ENCODE measurements around the gene POLR3E. TPM values are rescaled to one million over a fixed set of nuclear protein-coding genes. Genes with fewer than 3 reads are reported as not detected.

The POLR3E gene
- total RNA-seq, 1 donor, result 19.2 TPM

GRCh38 chr16:22318690-22319358 lies 21.6 kb downstream of the POLR3E start:
- no peaks in the 10 kb centered on the region for H3K9me3 ChIP-seq (ENCODE audit: low read depth, low read length)
- no peak overlapping the region for H3K4me2 ChIP-seq (ENCODE audit: insufficient read depth, low read length)
- peaks cover 59% of the 10 kb centered on the region for H3K36me3 ChIP-seq (ENCODE audit: insufficient read depth, low read length)
- DNase-seq (ENCODE audit: insufficient read length, low spot score, missing footprints), result peak; percentile 85
- H4K20me1 ChIP-seq (ENCODE audit: insufficient read depth, low read length), result peaks cover 17% of the 10 kb centered on the region
- H3K79me2 ChIP-seq (ENCODE audit: insufficient read depth, low read length), result peaks cover 8% of the 10 kb centered on the region
- no peaks in the 10 kb centered on the region for H3K27me3 ChIP-seq (ENCODE audit: insufficient read depth, low read length)
- TF ChIP-seq, protein P1, sequence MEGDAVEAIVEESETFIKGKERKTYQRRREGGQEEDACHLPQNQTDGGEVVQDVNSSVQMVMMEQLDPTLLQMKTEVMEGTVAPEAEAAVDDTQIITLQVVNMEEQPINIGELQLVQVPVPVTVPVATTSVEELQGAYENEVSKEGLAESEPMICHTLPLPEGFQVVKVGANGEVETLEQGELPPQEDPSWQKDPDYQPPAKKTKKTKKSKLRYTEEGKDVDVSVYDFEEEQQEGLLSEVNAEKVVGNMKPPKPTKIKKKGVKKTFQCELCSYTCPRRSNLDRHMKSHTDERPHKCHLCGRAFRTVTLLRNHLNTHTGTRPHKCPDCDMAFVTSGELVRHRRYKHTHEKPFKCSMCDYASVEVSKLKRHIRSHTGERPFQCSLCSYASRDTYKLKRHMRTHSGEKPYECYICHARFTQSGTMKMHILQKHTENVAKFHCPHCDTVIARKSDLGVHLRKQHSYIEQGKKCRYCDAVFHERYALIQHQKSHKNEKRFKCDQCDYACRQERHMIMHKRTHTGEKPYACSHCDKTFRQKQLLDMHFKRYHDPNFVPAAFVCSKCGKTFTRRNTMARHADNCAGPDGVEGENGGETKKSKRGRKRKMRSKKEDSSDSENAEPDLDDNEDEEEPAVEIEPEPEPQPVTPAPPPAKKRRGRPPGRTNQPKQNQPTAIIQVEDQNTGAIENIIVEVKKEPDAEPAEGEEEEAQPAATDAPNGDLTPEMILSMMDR (IDR thresholded peaks at IDR 0.05; ENCODE audit: extremely low read depth, low read depth, low read length), result peak; percentile 70
- H3K27ac ChIP-seq (ENCODE audit: low read depth, low read length), result no peak overlapping the region
- no peak overlapping the region for H2AFZ ChIP-seq (ENCODE audit: low read length)
- no peaks in the 10 kb centered on the region for H3K4me1 ChIP-seq (ENCODE audit: insufficient read depth, low read length)
- no peak overlapping the region for H3K4me3 ChIP-seq (ENCODE audit: insufficient read depth, low read length)

DNA sequence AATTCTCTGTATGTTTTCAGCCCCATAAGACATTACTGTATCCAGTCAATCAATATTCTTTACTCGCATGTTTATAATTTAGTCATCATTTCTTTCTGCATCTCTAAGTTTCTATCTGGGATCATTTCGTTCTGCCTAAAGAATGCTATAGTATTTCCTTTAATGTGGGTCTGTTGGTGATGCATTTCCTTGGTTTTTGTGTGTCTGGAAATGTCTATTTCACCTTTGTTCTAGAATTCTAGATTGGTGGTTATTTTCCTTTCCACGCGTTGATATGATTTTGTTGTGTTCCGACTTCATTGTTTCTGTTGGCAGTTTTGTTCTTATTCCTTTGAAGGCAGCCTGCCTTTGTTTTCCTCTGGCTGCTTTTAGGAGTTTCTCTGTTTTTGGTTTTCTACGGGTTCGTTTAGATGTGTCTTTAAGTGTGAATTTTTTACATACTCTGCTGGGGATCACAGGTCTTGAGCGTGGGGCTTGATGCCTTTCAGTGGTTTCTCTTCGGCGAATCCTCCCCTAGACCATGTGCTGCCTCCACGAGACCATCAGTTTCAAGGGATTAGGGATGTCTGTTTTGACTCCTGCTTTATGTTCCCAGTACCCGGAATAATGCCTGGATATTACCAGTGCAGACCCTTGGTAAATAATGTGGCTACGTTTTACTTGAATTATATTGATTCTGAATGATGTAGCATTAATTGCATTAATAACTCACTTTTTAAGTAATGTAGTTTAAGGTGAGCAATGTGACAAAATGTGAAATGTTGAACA lies 23.5 kb downstream of the POLR3E start:
- H3K4me1 ChIP-seq (ENCODE audit: insufficient read depth, low read length), result no peaks in the 10 kb centered on the region
- no peak overlapping the region for H2AFZ ChIP-seq (ENCODE audit: low read length)
- H3K79me2 ChIP-seq (ENCODE audit: insufficient read depth, low read length), result peaks cover 8% of the 10 kb centered on the region
- H3K27me3 ChIP-seq (ENCODE audit: insufficient read depth, low read length), result no peaks in the 10 kb centered on the region
- peaks cover 59% of the 10 kb centered on the region for H3K36me3 ChIP-seq (ENCODE audit: insufficient read depth, low read length)
- H3K4me2 ChIP-seq (ENCODE audit: insufficient read depth, low read length), result no peak overlapping the region
- no peaks in the 10 kb centered on the region for H3K9me3 ChIP-seq (ENCODE audit: low read depth, low read length)
- TF ChIP-seq, protein P1 (IDR thresholded peaks at IDR 0.05; ENCODE audit: extremely low read depth, low read depth, low read length), result no peak
- peaks cover 17% of the 10 kb centered on the region for H4K20me1 ChIP-seq (ENCODE audit: insufficient read depth, low read length)
- no peak overlapping the region for H3K4me3 ChIP-seq (ENCODE audit: insufficient read depth, low read length)
- no peak overlapping the region for H3K27ac ChIP-seq (ENCODE audit: low read depth, low read length)
- DNase-seq (ENCODE audit: insufficient read length, low spot score, missing footprints), result peak; percentile 25

DNA sequence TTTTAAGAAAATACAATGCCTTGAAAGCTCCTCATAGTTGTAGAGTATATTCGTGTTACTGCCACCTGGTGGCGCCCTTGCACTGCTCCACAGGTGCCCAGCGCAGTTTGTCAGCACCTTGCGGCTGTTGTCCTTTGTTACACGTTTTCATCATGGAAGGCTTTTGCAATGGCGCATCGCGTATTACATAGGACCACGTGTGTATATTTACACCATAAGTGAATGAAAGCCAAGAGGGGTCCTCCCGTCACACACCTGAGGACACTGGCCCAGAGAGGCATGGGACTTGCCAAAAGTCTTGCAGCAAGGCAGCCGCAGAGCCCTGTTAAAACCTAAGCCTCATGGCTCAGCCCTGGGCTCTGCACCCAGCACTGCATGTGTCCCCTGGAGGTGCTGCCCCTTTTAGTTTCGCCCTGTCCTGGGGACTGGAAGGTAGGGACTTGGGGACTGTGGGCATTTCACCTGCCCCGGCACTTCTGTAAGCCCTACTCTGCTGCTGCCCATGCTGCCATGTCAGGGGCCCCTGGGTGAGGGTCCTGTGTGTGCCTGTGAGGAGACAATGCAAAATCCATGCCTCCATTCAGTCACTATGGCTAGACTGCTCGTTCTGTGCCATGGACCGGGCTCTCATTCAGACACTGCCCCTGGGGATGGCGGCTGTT lies 24.3 kb downstream of the POLR3E start:
- DNase-seq (ENCODE audit: insufficient read length, low spot score, missing footprints), result peak; percentile 96
- H3K9me3 ChIP-seq (ENCODE audit: low read depth, low read length), result no peaks in the 10 kb centered on the region

More for the DNA sequence above, 24.3 kb downstream of the POLR3E start:
- TF ChIP-seq, protein P1 (IDR thresholded peaks at IDR 0.05; ENCODE audit: extremely low read depth, low read depth, low read length), result peak; percentile 90
- Histone ChIP-seq H3K4me3 (ENCODE audit: insufficient read depth, low read length) (no peak overlapping the region), H3K27me3 (ENCODE audit: insufficient read depth, low read length) (no peaks in the 10 kb centered on the region), H3K79me2 (ENCODE audit: insufficient read depth, low read length) (peaks cover 8% of the 10 kb centered on the region), H2AFZ (ENCODE audit: low read length) (no peak overlapping the region), H3K4me2 (ENCODE audit: insufficient read depth, low read length) (no peak overlapping the region), H3K27ac (ENCODE audit: low read depth, low read length) (peak overlapping the region; percentile 35), H3K36me3 (ENCODE audit: insufficient read depth, low read length) (peaks cover 54% of the 10 kb centered on the region), H4K20me1 (ENCODE audit: insufficient read depth, low read length) (peaks cover 17% of the 10 kb centered on the region), H3K4me1 (ENCODE audit: insufficient read depth, low read length) (no peaks in the 10 kb centered on the region)

Data from osteoblast (primary cell).